PC-3 (cell line): ENCODE data around the gene FYTTD1. TPM values are rescaled to one million over a fixed set of nuclear protein-coding genes. Genes with fewer than 3 reads are reported as not detected.

Experiments used
- ATAC-seq: fragments of 200-7000 bp; cut with Tn5 transposase; 2 replicates; pipeline ENCODE4 v1.9.1; 2020; ENCODE audit warnings: mild to moderate bottlenecking, moderate library complexity
- BruUV-seq: library from RNA; stranded (reverse); fragments of 400-500 nt; replicated peaks from 2 replicates; lab custom pipeline; 2021; lab: Mats Ljungman, UMichigan
- CTCF ChIA-PET: fragments of 300-600 bp; sonication (Branson Sonifier 250); formaldehyde crosslinking; loops from one replicate; lab custom pipeline; 2022; ENCODE audit warnings: antibody characterized with exemption; lab: Charles Lee
- POLR2A ChIA-PET: fragments of 300-600 bp; sonication (Branson Sonifier 250); formaldehyde crosslinking; loops from one replicate; lab custom pipeline; 2022; ENCODE audit warnings: antibody characterized with exemption; ENCODE audit not compliant: unreplicated experiment; lab: Charles Lee
- DNase-seq: peaks from one replicate; pipeline ENCODE4 v3.0.0-alpha.2; 2015
- H2AFZ ChIP-seq: fragments of 300-600 bp; sonication (generic); 2 replicates; pipeline ENCODE4 v1.6.0; 2016; ENCODE audit warnings: antibody characterized with exemption, low read length
- H3F3A ChIP-seq: fragments of 300-600 bp; sonication (generic); one replicate; pipeline ENCODE4 v1.6.0; 2017; ENCODE audit warnings: antibody characterized with exemption, low read length, control low read depth, mild to moderate bottlenecking; ENCODE audit not compliant: unreplicated experiment
- H3K27ac ChIP-seq: fragments of 300-600 bp; sonication (generic); 2 replicates; pipeline ENCODE4 v1.5.1; 2016; ENCODE audit warnings: mild to moderate bottlenecking, low read length
- H3K27me3 ChIP-seq: fragments of 300-600 bp; sonication (generic); 2 replicates; pipeline ENCODE4 v1.6.1; 2016; ENCODE audit warnings: low read length, mixed read lengths
- H3K36me3 ChIP-seq: fragments of 300-600 bp; sonication (generic); 2 replicates; pipeline ENCODE4 v1.6.1; 2016; ENCODE audit warnings: low read depth, mixed run types, low read length, mixed read lengths
- H3K4me1 ChIP-seq: fragments of 300-600 bp; sonication (generic); 2 replicates; pipeline ENCODE4 v1.5.1; 2016; ENCODE audit warnings: low read length; ENCODE audit not compliant: insufficient read depth
- H3K4me2 ChIP-seq: fragments of 300-600 bp; sonication (generic); 2 replicates; pipeline ENCODE4 v1.6.0; 2016; ENCODE audit warnings: low read length
- H3K4me3 ChIP-seq: fragments of 300-600 bp; sonication (generic); 2 replicates; pipeline ENCODE4 v1.5.1; 2016; ENCODE audit warnings: mild to moderate bottlenecking, low read length, mixed read lengths
- H3K79me2 ChIP-seq: fragments of 300-600 bp; sonication (generic); 2 replicates; pipeline ENCODE4 v1.6.1; 2017; ENCODE audit warnings: low read length, mixed read lengths
- H3K9ac ChIP-seq: fragments of 300-600 bp; sonication (generic); 2 replicates; pipeline ENCODE4 v1.6.0; 2016; ENCODE audit warnings: mild to moderate bottlenecking, low read length
- H3K9me2 ChIP-seq: fragments of 300-600 bp; sonication (generic); replicated peaks from 2 replicates; pipeline ENCODE4 v1.6.1; 2016; ENCODE audit warnings: mixed run types, low read length, mixed read lengths
- H3K9me3 ChIP-seq: fragments of 300-600 bp; sonication (generic); 2 replicates; pipeline ENCODE4 v1.6.1; 2016; ENCODE audit warnings: low read length, mixed read lengths
- H4K20me1 ChIP-seq: fragments of 300-600 bp; sonication (generic); 2 replicates; pipeline ENCODE4 v1.6.1; 2016; ENCODE audit warnings: low read length, mixed read lengths
- CTCF ChIP-seq: fragments of 300-600 bp; sonication (generic); conservative IDR thresholded peaks from 2 replicates; pipeline ENCODE4 v1.5.1; 2017; ENCODE audit warnings: antibody characterized with exemption, low read depth, mild to moderate bottlenecking, low read length
- EZH2 ChIP-seq: fragments of 300-600 bp; sonication (generic); IDR thresholded peaks from one replicate; pipeline ENCODE4 v1.6.1; 2017; ENCODE audit warnings: antibody characterized with exemption, mild to moderate bottlenecking, low read length; ENCODE audit not compliant: unreplicated experiment
- EZH2phosphoT487 ChIP-seq: fragments of 300-600 bp; sonication (generic); IDR thresholded peaks from 2 replicates; pipeline ENCODE4 v1.6.1; 2018; ENCODE audit warnings: mild to moderate bottlenecking, antibody characterized with exemption, low read length, borderline replicate concordance
- intact Hi-C: fragments of 100-400 bp; cut with micrococcal nuclease; formaldehyde crosslinking; loops from 2 replicates; pipeline ENCODE4 v1.9.0; 2023
- total RNA-seq: library from RNA; depleted of rRNA; stranded (reverse); fragments of >200 nt; gene quantifications from 2 replicates; pipeline ENCODE4 v1.2.3, GENCODE V29; 2014

FYTTD1 gene
- total RNA-seq, 1 experiment from 2014 or later: 85.4 TPM

GRCh38 chr3:197784019-197784585 is 34.4 kb downstream of the FYTTD1 start:
- H3K9me2 ChIP-seq: no peaks in the 10 kb centered on the region
- DNase-seq (no peak), ATAC-seq (no peak)
- no peaks in the 10 kb centered on the region for H3K79me2 ChIP-seq
- no peak overlapping the region for H3K27ac ChIP-seq
- H3K4me2 ChIP-seq: no peak overlapping the region
- no peaks in the 10 kb centered on the region for H3K27me3 ChIP-seq
- H3F3A ChIP-seq: no peaks in the 10 kb centered on the region
- POLR2A ChIA-PET: no interaction called here
- no TSS peak for BruUV-seq
- peaks cover 26% of the 10 kb centered on the region for H3K36me3 ChIP-seq
- 0 out of 2 replicates have a peak, but pooled peaks cover 6% of the 10 kb centered on the region for H4K20me1 ChIP-seq
- H3K4me1 ChIP-seq: peaks cover 9% of the 10 kb centered on the region
- H3K9me3 ChIP-seq: no peaks in the 10 kb centered on the region
- CTCF ChIA-PET: no interaction called here
- intact Hi-C loops: no loop called here
- TF ChIP-seq CTCF: no peak
- no peak for TF ChIP-seq EZH2phosphoT487
- TF ChIP-seq EZH2: no peak
- H3K4me3 ChIP-seq: no peak overlapping the region
- no peak overlapping the region for H3K9ac ChIP-seq
- no peak overlapping the region for H2AFZ ChIP-seq

GRCh38 chr3:197787412-197787811 is 37.7 kb downstream of the FYTTD1 start:
- DNase-seq: peak; percentile 59
- Histone ChIP-seq H3K27me3 (no peaks in the 10 kb centered on the region), H3K79me2 (peaks cover 13% of the 10 kb centered on the region), H3K27ac (0 out of 2 replicates have a peak overlapping the region, but pooled peaks have one; percentile 4), H3K4me2 (peak overlapping the region; percentile 5; the same call in 1 of the 2 replicates), H2AFZ (no peak overlapping the region), H3K9ac (no peak overlapping the region), H4K20me1 (0 out of 2 replicates have a peak, but pooled peaks cover 6% of the 10 kb centered on the region), H3F3A (no peaks in the 10 kb centered on the region), H3K4me1 (peaks cover 9% of the 10 kb centered on the region), H3K36me3 (peaks cover 6% of the 10 kb centered on the region), H3K9me3 (no peaks in the 10 kb centered on the region), H3K4me3 (no peak overlapping the region), H3K9me2 (no peaks in the 10 kb centered on the region)
- no TSS peak for BruUV-seq
- CTCF ChIA-PET: interaction anchor here (0.6 kb wide), 2 partner anchors 37 to 287 kb away, joined by 3 to 5 read pairs; no protein-coding TSS in a partner anchor
- POLR2A ChIA-PET: no interaction called here
- intact Hi-C loops: no loop called here
- TF ChIP-seq CTCF: no peak
- no peak for TF ChIP-seq EZH2phosphoT487
- TF ChIP-seq EZH2: no peak
- no peak for ATAC-seq

GRCh38 chr3:197789309-197789708 is 39.6 kb downstream of the FYTTD1 start:
- Histone ChIP-seq H3K27ac (no peak overlapping the region), H3K4me3 (no peak overlapping the region), H3K9me3 (no peaks in the 10 kb centered on the region), H3K79me2 (peaks cover 32% of the 10 kb centered on the region), H3K36me3 (no peaks in the 10 kb centered on the region), H4K20me1 (peaks cover 10% of the 10 kb centered on the region), H3K9ac (no peak overlapping the region), H3F3A (no peaks in the 10 kb centered on the region), H3K4me1 (peaks cover 22% of the 10 kb centered on the region), H3K27me3 (no peaks in the 10 kb centered on the region), H2AFZ (no peak overlapping the region), H3K4me2 (no peak overlapping the region), H3K9me2 (no peaks in the 10 kb centered on the region)
- ChIA-PET CTCF (no interaction called here), POLR2A (no interaction called here)
- ATAC-seq (no peak), DNase-seq (peak; percentile 3)
- BruUV-seq: no TSS peak
- TF ChIP-seq EZH2 (no peak), CTCF (no peak), EZH2phosphoT487 (no peak)
- intact Hi-C loops: no loop called here
